Measurements from ENCODE around the gene DCAF6.
"Not testable (repeated sequence)": the region's sequence is repeated elsewhere in the genome, so short reads cannot be mapped to it uniquely, and the experiment has no call there.

DCAF6 gene

GRCh38 chr1:167924543-167925231 lies 11.8 kb upstream of the DCAF6 start:
- DNase-seq (ENCODE audit: low spot score): no peak

DNA sequence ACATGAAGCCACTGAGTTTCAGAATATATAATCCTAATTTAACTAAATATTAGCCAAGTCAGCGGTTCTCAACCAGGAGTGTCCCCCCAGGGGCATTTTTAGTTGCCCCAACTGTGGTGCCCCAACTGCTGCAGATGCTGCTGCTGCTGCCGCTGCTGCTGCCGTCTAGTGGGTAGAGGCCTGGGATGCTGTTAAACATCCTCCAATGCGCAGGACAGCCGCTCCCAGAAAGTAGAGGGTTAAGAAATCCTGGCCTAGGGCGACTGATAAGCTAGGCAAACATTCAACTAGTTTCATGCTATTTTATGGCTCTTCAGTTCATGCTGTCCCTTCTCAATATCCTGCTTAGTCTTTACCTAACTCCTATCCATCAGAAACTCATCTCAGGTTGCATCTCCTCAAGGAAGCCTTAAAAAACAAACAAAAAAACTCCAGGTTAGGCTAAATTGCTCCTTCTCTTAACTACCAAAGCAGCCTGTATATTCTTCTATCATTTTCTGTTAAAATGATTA lies 9.9 kb upstream of the DCAF6 start:
- DNase-seq (ENCODE audit: low spot score): no peak

DNA sequence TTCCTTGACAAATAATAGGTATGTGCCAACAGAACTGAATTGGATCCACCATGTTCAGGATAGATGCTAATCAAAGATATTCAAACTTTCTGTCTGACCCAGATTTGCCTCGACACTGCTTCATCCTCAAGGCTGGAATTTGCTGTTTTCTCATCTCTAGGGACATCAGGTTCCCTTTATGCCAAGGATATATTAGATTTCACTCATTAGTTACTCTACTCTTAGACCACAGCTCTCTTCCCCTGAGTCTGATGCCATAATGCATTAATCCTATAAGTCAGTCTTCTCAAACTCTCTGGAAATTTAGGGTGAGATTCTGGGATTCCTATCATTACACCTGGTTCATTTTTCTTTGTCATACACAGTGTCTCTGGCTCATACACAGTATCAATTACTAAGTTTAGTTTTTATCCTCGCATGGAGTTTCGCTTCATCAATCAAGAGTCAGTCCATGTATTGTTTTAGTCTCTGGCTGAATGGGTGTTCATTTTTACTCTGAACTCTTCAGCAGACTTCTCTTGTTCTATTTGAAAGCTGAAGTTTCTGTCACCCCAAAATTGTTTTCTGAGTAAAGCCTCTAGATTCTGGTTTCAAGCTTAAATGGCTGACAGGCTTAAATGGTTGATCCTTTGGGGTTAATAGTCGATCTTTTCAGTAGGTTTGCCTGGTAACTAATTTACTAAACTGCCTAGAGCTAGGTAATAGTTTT lies 9.3 kb upstream of the DCAF6 start:
- DNase-seq (ENCODE audit: low spot score): no peak

- no peak for DNase-seq (ENCODE audit: low spot score)
Measured at GRCh38 chr1:167928457-167928852, 8.0 kb upstream of the DCAF6 start.

- not testable (repeated sequence) for DNase-seq (ENCODE audit: low spot score)
Measured at GRCh38 chr1:167928919-167929318, 7.6 kb upstream of the DCAF6 start.

DNA sequence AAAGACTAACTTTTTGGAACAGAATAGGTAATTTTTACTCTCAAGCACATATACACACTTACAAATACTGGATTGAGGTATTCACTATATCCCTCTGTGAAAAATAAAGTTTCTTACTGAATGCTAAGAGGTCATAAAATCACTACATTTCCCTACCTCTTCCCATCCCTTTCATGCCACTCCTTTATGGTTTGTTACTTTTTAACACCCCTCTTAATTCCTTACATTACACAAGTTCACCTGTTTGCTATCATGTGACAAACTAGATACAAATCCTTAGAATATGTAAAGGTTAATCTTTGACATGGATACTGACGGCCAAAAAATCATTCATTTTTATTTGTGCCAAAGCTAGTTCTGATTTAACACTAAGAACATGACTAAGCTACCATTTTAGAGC lies 6.8 kb upstream of the DCAF6 start:
- DNase-seq (ENCODE audit: low spot score): no peak

DNA sequence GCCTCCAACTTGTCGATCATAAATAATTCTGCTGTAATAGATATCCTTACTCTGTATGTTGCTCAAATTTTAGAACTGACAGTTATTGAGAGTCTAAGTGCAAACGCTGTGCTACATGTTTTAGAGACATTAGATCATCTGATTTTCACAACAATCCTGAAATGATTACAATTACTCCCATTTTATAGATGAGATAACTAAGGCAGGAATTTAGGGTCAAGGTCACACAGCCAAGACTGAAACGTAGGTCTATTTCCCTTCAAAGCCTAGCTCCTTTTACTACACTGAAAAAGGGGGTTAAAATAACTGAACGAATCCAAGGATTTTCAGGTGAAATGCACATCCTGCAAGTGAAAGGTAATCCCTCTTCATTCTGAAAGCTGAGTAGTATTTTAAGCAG lies 2.7 kb upstream of the DCAF6 start:
- DNase-seq (ENCODE audit: low spot score): no peak

DNA sequence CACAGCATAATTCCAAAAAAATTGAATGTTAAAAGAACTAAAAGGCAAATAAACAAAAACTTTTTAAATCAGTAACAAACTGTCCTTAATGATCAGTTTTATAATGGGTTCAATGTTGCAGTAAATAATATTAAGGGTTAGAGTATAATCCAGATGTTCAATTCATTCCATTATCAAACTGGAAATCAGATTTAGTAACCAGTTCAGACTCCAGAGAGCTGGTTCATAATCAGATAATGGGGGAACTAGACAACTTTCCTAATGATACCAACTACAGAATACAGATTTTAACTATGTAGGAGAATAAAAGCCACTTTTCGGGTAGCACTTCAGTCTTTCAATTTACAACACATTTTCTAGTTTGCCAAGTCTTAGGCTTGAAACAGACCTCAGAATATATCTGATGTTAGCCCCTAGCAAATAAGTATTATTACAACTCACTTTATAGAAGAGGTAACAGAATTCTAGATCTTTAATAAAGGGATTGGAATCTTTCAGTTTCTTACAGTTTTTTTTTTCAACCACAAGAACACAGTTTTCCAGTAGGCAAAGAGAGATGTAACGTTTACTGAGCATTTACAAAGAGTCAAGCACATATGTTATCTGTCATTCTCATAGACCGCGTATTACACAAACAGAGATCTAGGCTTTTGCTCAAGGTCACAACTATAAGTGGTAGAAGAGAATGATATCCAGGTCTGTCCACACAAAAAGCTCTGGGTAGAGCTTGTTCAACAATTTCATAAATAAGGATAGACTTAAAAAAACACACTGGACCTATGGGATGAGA lies 1.9 kb upstream of the DCAF6 start:
- DNase-seq (ENCODE audit: low spot score): no peak

DNA sequence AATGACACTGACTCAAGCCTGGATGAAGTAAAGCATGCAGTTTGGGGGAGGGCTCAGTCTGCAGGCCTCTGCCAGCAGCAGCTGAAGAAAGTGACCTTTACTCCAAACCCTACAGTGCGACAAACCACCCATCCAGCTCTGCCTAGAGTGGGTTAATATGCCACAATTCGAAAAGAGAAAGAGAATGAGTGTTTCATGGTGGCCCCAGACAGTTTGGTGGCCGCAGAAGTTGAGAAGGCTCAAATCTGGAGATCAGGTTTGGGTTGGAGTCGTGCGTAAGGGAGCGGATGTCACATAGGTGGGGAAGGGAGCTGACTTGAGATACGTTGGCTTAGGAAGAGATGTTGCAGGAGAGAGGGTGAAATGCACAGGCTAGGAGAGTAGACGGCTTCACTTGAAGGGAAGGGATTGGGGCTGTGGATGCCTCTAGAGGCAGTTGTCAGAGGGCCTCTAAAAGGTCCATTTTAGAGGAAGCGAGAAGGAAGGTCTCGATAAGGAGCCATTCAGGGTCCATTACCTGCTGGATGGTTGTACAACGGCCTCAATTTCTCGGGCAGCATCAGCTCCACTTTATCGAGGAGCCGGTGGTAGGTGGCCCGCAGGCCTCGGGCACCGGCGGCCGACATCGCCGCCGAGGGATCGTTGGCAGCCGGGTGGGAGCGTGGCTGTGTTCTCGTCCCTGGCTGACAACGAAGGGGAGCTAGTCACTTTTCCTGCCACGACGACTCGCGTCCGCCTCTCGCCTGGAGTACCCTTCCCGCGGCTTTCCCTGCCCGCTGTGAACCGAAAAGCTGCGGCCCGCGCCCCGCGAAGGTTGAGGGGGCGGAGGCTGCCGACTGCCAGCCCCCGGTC lies 1.0 kb upstream of the DCAF6 start:
- peak; percentile 19 for DNase-seq (ENCODE audit: low spot score)

DNA sequence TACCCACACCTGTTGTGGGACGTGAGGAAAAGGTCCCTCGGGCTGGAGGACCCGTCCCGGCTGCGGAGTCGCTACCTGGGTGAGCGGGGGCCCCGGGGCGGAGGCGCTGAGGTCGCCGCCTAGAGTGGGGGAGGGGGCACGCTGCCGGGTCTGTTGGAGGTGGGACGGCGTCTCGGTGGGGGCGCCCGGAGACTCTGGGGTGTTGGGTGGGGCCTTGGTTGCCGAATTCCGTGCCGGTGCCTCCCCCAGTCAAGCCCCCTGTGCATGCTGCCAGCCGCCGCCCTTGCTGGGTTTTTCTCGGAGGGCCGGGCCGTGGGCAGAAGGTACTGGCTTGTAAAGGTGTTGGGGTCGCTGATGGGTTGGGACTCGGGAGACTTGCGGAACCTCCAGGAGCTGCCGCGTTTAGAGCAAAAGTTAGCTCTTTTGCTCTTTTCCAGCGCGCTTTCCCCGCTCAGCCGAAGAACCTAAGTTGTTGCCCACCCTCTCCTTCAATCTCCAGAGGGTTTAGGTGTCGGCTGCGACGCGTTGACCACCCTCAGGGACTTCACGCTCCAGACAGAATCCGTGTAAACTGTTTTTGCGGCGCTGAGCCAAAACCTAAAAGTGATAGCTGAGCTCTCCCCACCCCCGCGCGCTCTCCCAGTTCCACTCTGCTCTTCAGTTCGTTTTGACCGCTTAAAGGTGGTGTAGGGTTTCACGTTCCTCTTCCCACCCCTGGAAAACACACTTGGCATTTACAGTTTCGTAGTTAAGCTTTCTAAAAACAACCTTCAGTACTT lies 636 bp downstream of the DCAF6 start, which contains the start of gene MPC2:
Gene MPC2 (minus strand): TSS at position 143 of the 779 bp plus-strand sequence. CDS start 1,231 bp downstream, outside the sequence.
- peak; percentile 42 for DNase-seq (ENCODE audit: low spot score)

GRCh38 chr1:167937709-167938010 lies 1.2 kb downstream of the DCAF6 start:
- no peak for DNase-seq (ENCODE audit: low spot score)

DNA sequence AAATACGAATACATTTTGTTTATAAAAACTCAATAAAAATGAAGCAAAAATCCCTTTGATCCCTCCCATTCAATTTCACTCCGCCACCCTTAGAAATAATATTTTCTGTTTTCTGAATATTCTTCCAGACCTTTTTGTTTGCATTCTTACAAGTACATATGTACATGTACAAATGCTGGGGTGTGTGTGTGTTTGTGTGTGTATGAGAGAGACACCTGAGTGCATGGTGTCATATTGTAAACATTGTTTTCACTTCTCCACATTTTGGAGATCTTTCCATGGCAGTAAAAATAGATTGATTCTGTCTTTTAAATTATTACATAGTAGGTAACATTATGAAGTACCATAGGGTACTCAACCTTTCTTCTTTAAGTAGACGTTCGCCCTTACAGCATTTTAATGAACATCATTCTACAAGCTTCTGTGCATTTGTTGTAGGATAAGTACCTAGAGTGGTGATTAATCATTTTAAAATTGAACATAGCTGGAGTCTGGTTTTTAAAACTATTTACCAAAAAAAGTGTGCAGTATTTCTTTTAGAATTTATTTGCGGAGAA lies 1.7 kb downstream of the DCAF6 start:
- DNase-seq (ENCODE audit: low spot score): no peak

DNA sequence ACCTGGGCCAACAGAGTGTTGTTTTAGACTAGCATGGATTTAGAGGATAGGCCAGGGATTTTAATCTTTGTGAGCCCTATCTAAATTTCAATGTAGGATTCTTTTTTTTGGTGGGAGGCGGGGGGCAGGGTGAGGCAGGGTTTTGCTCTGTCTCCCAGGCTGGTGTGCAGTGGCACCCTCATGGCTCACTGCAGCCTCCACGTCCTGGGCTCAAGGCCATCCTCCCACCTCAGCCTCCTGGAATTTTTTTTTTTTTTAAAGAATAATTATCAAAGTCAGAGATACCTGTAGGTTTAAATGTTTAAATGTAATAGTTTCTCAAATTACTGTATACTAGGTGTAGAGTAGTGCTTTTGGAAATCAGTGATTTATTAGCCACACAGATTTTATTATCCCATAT lies 3.8 kb downstream of the DCAF6 start:
- no peak for DNase-seq (ENCODE audit: low spot score)

DNA sequence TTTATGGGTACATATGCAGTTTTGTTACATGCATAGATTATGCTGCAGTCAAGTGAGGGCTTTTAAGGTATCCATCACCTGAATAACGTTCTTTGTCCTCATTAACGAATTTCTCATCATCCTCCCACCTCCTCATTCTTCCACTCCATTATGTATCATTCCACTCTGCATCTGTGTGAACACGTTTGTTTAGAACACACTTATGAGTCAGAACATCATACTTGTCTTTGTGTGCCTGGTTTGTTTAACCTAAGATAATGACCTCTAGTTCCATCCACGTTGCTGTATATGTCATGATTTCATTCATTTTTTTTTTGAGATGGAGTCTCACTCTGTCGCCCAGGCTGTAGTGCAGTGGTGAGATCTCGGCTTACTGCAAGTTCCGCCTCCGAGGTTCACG lies 7.1 kb downstream of the DCAF6 start:
- DNase-seq (ENCODE audit: low spot score): no peak

DNA sequence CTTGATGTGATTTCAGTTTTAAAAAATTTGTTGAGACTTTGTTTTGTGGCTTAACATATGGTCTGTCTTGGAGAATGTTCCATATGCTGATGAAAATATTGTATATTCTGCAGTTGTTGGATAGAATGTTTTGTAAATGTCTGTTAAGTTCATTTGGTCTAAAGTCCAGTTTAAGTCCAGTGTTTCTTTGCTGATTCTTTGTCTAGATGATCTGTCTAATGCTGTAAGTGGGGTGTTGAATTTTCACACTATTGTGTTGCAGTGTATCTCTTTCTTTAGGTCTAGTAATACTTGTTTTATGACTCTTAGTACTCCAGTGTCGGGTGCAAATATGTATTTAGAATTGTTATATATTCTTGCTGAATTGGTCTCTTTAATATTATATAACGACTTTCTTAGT lies 11.2 kb downstream of the DCAF6 start:
- DNase-seq (ENCODE audit: low spot score): no peak

DNA sequence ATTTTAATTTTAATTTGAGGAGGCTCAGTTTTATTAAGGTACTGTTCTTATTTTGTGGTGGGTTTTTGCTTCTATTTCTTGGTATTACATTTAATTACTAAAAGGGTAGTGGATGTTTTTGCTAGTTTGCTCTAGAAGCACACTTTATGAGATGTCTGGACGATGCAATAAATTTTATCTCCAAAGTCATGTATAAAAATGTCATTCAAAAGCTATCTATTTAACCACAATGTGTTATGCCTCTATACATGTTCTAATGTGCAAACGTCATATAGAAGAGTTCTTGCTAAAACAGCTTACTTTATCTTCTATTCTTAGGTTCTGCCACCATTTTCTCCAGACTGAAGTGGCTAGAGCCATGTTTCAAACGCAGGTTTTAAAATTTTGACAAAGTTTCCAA lies 13.3 kb downstream of the DCAF6 start:
- no peak for DNase-seq (ENCODE audit: low spot score)

GRCh38 chr1:167950569-167950968 lies 14.1 kb downstream of the DCAF6 start:
- DNase-seq (ENCODE audit: low spot score): no peak

- DNase-seq (ENCODE audit: low spot score): no peak
Measured at GRCh38 chr1:167955915-167956314, 19.4 kb downstream of the DCAF6 start.

GRCh38 chr1:167957710-167958109 lies 21.2 kb downstream of the DCAF6 start:
- no peak for DNase-seq (ENCODE audit: low spot score)

GRCh38 chr1:167964646-167965045 lies 28.2 kb downstream of the DCAF6 start:
- DNase-seq (ENCODE audit: low spot score): no peak

GRCh38 chr1:167966050-167966449 lies 29.6 kb downstream of the DCAF6 start:
- DNase-seq (ENCODE audit: low spot score): no peak

All from CD4-positive, alpha-beta T cell treated with Interleukin-6 at 100 ng/mL for 8 hours (primary cell).